GM12874 (cell line): ENCODE results near the gene C2orf92.

Source experiments
- CTCF ChIP-seq: IDR thresholded peaks from 2 replicates; pipeline ENCODE4 v1.5.1; 2011; ENCODE audit warnings: low read depth, mild to moderate bottlenecking, control low read depth, low read length, moderate library complexity; ENCODE audit not compliant: insufficient read depth

Gene C2orf92

GRCh38 chr2:97715951-97716694 lies 46.6 kb downstream of the C2orf92 start:
- no peak for TF ChIP-seq CTCF

GRCh38 chr2:97716695-97717612 lies 47.4 kb downstream of the C2orf92 start:
- TF ChIP-seq CTCF = no peak

- TF ChIP-seq CTCF = no peak
These were observed 48.1 kb downstream of the C2orf92 start for GRCh38 chr2:97717613-97717995.

- TF ChIP-seq CTCF = no peak
These were observed 48.8 kb downstream of the C2orf92 start for GRCh38 chr2:97718051-97718882.

GRCh38 chr2:97718942-97719341 lies 49.4 kb downstream of the C2orf92 start:
- TF ChIP-seq CTCF = no peak

- TF ChIP-seq CTCF = no peak
These were observed 50.0 kb downstream of the C2orf92 start for GRCh38 chr2:97719362-97720155.
